NCI-H1694 treated with DMSO at 0.1 percent for 48 hours (cell line): ENCODE results near the gene MBP.

ENCODE experiments used
- DNase-seq: peaks from one replicate; lab custom pipeline; 2025; lab: John Stamatoyannopoulos, UW

The MBP gene

GRCh38 chr18:77114415-77115191, 18.0 kb downstream of the MBP start:
- no peak for DNase-seq

- DNase-seq, result no peak
Observed at GRCh38 chr18:77114152-77114414, 18.5 kb downstream of the MBP start.

GRCh38 chr18:77113361-77114151, 19.0 kb downstream of the MBP start:
- no peak for DNase-seq

GRCh38 chr18:77112747-77113092, 19.9 kb downstream of the MBP start:
- no peak for DNase-seq

- no peak for DNase-seq
Observed at GRCh38 chr18:77111951-77112746, 20.4 kb downstream of the MBP start.

GRCh38 chr18:77111449-77111848, 21.1 kb downstream of the MBP start:
- no peak for DNase-seq

- no peak for DNase-seq
Observed at GRCh38 chr18:77110936-77111335, 21.6 kb downstream of the MBP start.

- no peak for DNase-seq
Observed at GRCh38 chr18:77110400-77110799, 22.2 kb downstream of the MBP start.

GRCh38 chr18:77109648-77110019, 22.9 kb downstream of the MBP start:
- DNase-seq, result no peak

GRCh38 chr18:77108821-77109647, 23.5 kb downstream of the MBP start:
- no peak for DNase-seq

GRCh38 chr18:77108001-77108692, 24.4 kb downstream of the MBP start:
- DNase-seq, result peak; percentile 73

- DNase-seq, result no peak
Observed at GRCh38 chr18:77107292-77107691, 25.3 kb downstream of the MBP start.

- DNase-seq, result no peak
Observed at GRCh38 chr18:77106331-77106730, 26.3 kb downstream of the MBP start.

- DNase-seq, result no peak
Observed at GRCh38 chr18:77105680-77106079, 26.9 kb downstream of the MBP start.

- DNase-seq, result no peak
Observed at GRCh38 chr18:77105028-77105427, 27.6 kb downstream of the MBP start.

GRCh38 chr18:77103991-77104531, 28.5 kb downstream of the MBP start:
- no peak for DNase-seq

- DNase-seq, result no peak
Observed at GRCh38 chr18:77103187-77103850, 29.3 kb downstream of the MBP start.

- DNase-seq, result no peak
Observed at GRCh38 chr18:77102259-77103040, 30.1 kb downstream of the MBP start.

- no peak for DNase-seq
Observed at GRCh38 chr18:77101410-77102258, 30.9 kb downstream of the MBP start.
